ENCODE measurements around the gene MCTP2. TPM values are rescaled to one million over a fixed set of nuclear protein-coding genes. Genes with fewer than 3 reads are reported as not detected.
A peak's percentile ranks its signal among the peaks of the same experiment; 100 is the strongest.

MCTP2 gene
- total RNA-seq, 1 donor from 2014 or later = 93.2 TPM

DNA sequence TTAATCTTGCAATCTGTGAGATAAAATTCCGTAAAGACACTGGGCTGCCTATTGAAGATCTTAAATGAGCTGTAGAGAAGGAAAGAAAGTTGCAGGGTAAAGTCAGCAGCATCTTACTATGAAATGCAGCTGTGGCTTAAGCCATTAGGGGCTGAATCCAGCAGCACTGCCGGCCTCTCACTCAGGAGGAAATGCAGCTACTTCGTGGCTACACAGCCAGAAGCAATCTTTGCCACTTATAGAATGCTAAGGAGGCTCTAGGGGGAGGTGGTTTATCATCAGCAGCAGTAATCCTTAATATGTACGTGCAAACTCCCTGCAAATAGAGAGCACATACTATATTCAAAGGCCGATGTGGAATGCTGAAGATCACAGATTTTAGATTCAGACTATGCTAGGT is 19.1 kb upstream of the MCTP2 start:
- Mint-ChIP-seq H3K4me3 (no peak overlapping the region), H3K9me3 (peaks cover 43% of the 10 kb centered on the region), H3K27ac (no peak overlapping the region), H3K36me3 (ENCODE audit: low read depth) (peaks cover 16% of the 10 kb centered on the region), H3K4me1 (ENCODE audit: low read depth) (peaks cover 28% of the 10 kb centered on the region), H3K27me3 (ENCODE audit: insufficient read depth) (peaks cover 12% of the 10 kb centered on the region)
- no peak for DNase-seq (ENCODE audit: low spot score)
- intact Hi-C loops (cut with micrococcal nuclease) = no loop called here

DNA sequence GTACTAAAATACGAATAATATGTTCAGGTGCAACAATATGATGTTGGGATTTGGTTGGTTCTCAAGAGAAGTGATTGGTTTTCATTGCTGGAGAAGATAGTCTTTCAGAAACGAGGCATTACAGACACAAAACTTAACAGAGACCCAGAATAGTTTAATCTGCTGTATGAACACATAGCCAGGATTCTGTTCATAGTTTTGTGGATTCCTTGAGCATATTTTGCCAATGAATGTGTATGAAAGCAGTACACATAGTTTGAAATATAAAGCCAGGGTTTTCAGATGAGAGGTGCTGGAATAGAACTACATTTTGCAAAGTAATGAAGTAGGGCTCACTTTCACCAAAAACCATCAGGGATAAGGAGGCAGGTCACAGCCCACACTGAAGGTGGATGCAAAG is 5.7 kb upstream of the MCTP2 start:
- Mint-ChIP-seq H3K4me3 (no peak overlapping the region), H3K27ac (no peak overlapping the region), H3K27me3 (ENCODE audit: insufficient read depth) (peaks cover 2% of the 10 kb centered on the region), H3K4me1 (ENCODE audit: low read depth) (peaks cover 69% of the 10 kb centered on the region), H3K9me3 (peaks cover 8% of the 10 kb centered on the region), H3K36me3 (ENCODE audit: low read depth) (peaks cover 8% of the 10 kb centered on the region)
- DNase-seq (ENCODE audit: low spot score) = no peak
- intact Hi-C loops (cut with micrococcal nuclease) = no loop called here

DNA sequence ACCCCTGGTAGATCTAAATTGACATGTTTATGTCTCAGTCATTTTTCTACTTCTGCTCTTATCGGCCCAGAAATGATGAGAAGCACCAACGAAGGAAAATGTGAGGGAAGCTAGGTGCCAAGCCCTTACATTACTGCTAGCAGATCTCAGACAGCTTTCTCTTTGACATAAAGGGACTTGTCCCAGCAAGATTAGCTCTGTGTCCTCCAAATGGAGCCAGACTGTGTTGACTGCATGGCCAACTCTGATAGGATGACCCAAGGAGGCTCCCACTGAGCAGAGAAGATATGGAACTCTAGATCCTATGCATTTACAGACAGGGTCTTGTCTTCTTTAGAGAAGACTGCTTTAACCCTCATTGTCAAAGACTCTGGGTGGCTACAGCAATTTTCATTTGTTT is 2.8 kb upstream of the MCTP2 start:
- Mint-ChIP-seq H3K9me3 (peaks cover 1% of the 10 kb centered on the region), H3K27ac (peak overlapping the region; percentile 12), H3K36me3 (ENCODE audit: low read depth) (peaks cover 17% of the 10 kb centered on the region), H3K4me3 (no peak overlapping the region), H3K4me1 (ENCODE audit: low read depth) (peaks cover 73% of the 10 kb centered on the region), H3K27me3 (ENCODE audit: insufficient read depth) (peaks cover under 1% of the 10 kb centered on the region)
- intact Hi-C loops (cut with micrococcal nuclease) = loop anchor here (1.0 to 2.0 kb wide), 4 partner anchors 44 to 356 kb away; no protein-coding TSS in a partner anchor
- DNase-seq (ENCODE audit: low spot score) = no peak

DNA sequence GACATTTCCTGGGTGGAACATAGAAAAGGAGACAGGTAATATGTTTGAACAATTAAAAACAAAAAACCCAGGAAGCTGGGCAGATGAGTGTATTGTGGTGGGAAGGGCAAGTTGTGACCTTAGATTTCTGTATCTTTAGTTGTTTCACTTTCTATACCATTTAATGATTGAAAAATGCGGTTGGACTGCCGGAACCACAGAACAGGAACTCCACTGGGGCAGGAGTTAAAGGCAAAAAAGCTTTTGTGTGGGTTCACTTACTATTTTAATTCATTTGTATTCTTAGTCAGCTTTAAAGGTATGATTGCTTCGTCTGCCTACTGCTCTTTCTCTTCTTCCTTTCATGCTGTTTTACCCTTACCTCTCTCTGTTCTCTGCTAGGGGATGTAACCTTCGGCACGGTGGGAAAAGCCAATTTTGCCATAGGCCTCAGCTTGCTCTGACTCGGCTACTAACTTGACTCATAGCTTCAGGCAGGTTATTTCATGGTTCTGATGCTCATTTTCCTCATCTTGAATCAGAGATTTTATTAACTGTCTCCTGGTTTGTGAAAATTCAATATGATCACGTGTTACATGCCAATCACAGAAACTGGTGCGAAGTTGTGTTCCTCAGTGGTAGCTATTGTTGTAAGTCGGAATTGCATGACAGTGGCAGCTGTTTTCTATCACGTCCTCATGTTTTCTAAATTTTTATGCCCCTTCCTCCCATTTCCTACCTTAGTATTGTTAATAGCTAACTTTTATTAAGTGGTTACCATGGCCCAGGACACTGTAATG is 1.6 kb upstream of the MCTP2 start:
- Mint-ChIP-seq H3K36me3 (ENCODE audit: low read depth) (peaks cover 25% of the 10 kb centered on the region), H3K27me3 (ENCODE audit: insufficient read depth) (no peaks in the 10 kb centered on the region), H3K4me1 (ENCODE audit: low read depth) (peaks cover 85% of the 10 kb centered on the region), H3K4me3 (peak overlapping the region; percentile 88), H3K27ac (peak overlapping the region; percentile 99), H3K9me3 (no peaks in the 10 kb centered on the region)
- intact Hi-C loops (cut with micrococcal nuclease) = loop anchor here (1.0 to 5.0 kb wide), 6 partner anchors 23 to 1327 kb away; partner anchors contain the start of gene CHD2
- peak; percentile 69 for DNase-seq (ENCODE audit: low spot score)

DNA sequence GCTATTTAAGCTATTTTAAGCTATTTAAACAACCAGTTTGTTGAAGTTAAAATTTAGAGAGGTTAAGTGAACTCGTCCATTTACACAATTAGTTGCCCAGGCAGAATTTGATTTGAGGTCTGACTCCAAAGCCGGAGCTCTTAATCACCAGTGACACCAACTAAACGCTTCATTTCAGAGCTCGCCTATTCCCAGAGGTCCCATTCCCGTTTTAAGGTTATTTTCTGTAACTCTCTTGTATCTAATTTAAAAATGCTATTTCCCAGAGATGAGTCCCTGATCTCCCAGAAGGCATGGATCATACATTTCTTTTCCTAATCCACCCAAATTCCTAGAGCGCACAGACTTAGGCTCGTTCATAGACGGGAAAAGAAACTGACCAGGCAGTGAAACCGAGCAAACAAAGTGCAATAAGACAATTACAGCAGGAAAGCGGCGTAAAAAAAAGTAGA is 904 bp upstream of the MCTP2 start:
- peak overlapping the region; percentile 88 for H3K4me3 Mint-ChIP-seq
- no peaks in the 10 kb centered on the region for H3K9me3 Mint-ChIP-seq
- H3K36me3 Mint-ChIP-seq (ENCODE audit: low read depth) = peaks cover 29% of the 10 kb centered on the region
- peak overlapping the region; percentile 99 for H3K27ac Mint-ChIP-seq
- DNase-seq (ENCODE audit: low spot score) = no peak
- intact Hi-C loops (cut with micrococcal nuclease) = loop anchor here (2.0 to 5.0 kb wide), 2 partner anchors 22 to 1328 kb away; partner anchors contain the start of gene CHD2
- H3K4me1 Mint-ChIP-seq (ENCODE audit: low read depth) = peaks cover 87% of the 10 kb centered on the region
- H3K27me3 Mint-ChIP-seq (ENCODE audit: insufficient read depth) = no peaks in the 10 kb centered on the region

DNA sequence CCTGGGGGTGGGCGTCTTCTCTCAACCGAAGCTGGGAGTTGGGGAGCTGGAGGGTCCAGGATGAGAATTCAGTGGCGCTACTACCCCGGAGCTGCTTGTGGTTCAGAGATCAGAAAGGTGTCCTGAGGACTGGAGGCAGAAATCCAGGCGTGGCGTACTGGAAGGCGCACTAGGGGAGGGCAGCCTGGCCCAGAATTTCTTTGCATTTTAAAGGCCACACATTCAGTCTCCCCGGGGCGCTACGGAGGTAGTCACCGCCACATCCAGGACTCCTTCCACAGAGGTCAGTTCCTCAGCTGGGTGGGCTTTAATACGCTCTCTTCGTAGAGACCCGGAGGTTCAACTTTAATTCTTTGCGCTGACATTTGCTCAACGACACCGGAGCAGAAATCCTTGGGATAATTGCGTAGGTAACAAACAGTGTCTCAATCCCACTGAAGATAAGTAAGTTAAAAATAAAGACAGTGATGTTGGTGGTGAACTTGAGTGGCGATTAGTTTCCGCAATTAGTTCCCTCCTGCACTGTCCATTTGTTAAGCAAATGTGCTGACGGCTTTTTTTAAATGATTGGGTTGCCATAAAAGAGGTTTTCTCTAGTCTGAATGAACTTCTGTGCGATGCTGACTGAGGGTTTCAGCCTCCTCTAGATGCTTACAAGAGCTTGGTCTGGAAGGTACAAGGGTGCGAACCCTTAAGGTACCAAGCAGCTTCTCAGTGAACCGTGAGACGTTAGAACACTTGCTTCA is 535 bp downstream of the MCTP2 start:
- intact Hi-C loops (cut with micrococcal nuclease) = loop anchor here (1.0 to 5.0 kb wide), 6 partner anchors 21 to 1330 kb away; partner anchors contain the start of gene CHD2
- no peak for DNase-seq (ENCODE audit: low spot score)
- peak overlapping the region; percentile 74 for H3K27ac Mint-ChIP-seq
- peaks cover 42% of the 10 kb centered on the region for H3K36me3 Mint-ChIP-seq (ENCODE audit: low read depth)
- no peaks in the 10 kb centered on the region for H3K9me3 Mint-ChIP-seq
- H3K27me3 Mint-ChIP-seq (ENCODE audit: insufficient read depth) = no peaks in the 10 kb centered on the region
- peak overlapping the region; percentile 88 for H3K4me3 Mint-ChIP-seq
- H3K4me1 Mint-ChIP-seq (ENCODE audit: low read depth) = peaks cover 89% of the 10 kb centered on the region

DNA sequence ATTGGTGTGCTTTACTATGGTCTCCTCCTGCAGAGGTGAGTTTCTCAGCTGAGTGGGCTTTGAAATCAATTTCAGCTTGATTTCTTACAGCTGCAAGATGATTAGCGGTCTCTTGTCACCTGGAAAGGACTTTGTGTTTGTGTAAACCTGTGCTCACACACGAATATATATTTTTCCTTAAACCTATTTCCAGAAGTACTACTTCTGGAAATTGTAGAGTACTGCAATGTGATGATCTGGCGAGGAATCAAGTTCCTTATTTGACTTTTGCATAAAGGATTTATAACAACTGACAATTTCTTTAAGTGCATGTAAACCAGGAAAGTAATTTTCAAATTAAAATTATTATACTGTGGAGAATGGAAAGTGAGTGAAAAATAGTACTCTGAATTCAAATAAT is 2.1 kb downstream of the MCTP2 start:
- H3K27me3 Mint-ChIP-seq (ENCODE audit: insufficient read depth) = no peaks in the 10 kb centered on the region
- H3K4me3 Mint-ChIP-seq = peak overlapping the region; percentile 88
- intact Hi-C loops (cut with micrococcal nuclease) = loop anchor here (5.0 kb wide), 1 partner anchor 1331 kb away; the partner anchor contains the start of gene CHD2
- peak overlapping the region; percentile 79 for H3K27ac Mint-ChIP-seq
- no peaks in the 10 kb centered on the region for H3K9me3 Mint-ChIP-seq
- no peak for DNase-seq (ENCODE audit: low spot score)
- H3K4me1 Mint-ChIP-seq (ENCODE audit: low read depth) = peaks cover 87% of the 10 kb centered on the region
- peaks cover 49% of the 10 kb centered on the region for H3K36me3 Mint-ChIP-seq (ENCODE audit: low read depth)

DNA sequence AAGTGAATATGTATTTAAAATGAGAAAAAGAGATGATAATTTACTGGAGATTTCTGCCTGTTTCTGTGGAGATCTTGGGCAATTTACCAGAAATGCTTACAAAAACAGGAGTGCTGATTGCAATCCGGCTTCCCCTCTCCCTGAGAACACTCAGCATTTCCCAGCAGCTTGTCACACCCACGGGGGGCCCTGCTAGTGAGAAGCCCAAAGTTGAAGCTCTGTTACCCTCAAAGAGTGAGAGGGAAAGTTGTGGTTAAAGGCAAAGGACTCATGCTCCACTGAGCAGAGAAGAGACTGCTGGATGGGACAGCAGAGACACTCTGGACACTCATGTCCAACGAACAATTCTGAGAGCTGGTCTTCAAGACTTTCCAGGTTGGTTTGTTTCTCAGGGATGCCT is 2.9 kb downstream of the MCTP2 start:
- peak overlapping the region; percentile 79 for H3K27ac Mint-ChIP-seq
- H3K27me3 Mint-ChIP-seq (ENCODE audit: insufficient read depth) = no peaks in the 10 kb centered on the region
- DNase-seq (ENCODE audit: low spot score) = no peak
- peaks cover 85% of the 10 kb centered on the region for H3K4me1 Mint-ChIP-seq (ENCODE audit: low read depth)
- intact Hi-C loops (cut with micrococcal nuclease) = loop anchor here (5.0 kb wide), 1 partner anchor 1332 kb away; the partner anchor contains the start of gene CHD2
- no peaks in the 10 kb centered on the region for H3K9me3 Mint-ChIP-seq
- H3K36me3 Mint-ChIP-seq (ENCODE audit: low read depth) = peaks cover 53% of the 10 kb centered on the region
- H3K4me3 Mint-ChIP-seq = peak overlapping the region; percentile 88

DNA sequence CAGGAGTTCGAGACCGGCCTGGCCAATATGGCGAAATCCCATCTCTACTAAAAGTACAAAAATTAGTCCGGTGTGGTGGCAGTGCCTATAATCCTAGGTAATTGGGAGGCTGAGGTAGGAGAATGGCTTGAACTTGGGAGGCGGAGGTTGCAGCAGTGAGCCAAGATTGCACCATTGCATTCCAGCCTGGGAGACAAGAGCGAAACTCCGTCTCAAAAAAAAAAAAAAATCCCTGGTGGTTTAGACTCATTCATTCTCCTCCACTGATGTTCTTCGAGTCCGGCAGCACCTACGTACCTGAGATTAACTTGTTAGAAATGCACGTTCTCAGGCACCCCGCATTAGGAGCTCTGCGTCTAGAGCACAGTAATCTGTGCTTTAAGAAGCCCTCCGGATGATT is 3.7 kb downstream of the MCTP2 start:
- no peaks in the 10 kb centered on the region for H3K9me3 Mint-ChIP-seq
- intact Hi-C loops (cut with micrococcal nuclease) = no loop called here
- no peaks in the 10 kb centered on the region for H3K27me3 Mint-ChIP-seq (ENCODE audit: insufficient read depth)
- H3K36me3 Mint-ChIP-seq (ENCODE audit: low read depth) = peaks cover 57% of the 10 kb centered on the region
- DNase-seq (ENCODE audit: low spot score) = no peak
- H3K4me1 Mint-ChIP-seq (ENCODE audit: low read depth) = peaks cover 85% of the 10 kb centered on the region
- peak overlapping the region; percentile 88 for H3K4me3 Mint-ChIP-seq
- no peak overlapping the region for H3K27ac Mint-ChIP-seq

DNA sequence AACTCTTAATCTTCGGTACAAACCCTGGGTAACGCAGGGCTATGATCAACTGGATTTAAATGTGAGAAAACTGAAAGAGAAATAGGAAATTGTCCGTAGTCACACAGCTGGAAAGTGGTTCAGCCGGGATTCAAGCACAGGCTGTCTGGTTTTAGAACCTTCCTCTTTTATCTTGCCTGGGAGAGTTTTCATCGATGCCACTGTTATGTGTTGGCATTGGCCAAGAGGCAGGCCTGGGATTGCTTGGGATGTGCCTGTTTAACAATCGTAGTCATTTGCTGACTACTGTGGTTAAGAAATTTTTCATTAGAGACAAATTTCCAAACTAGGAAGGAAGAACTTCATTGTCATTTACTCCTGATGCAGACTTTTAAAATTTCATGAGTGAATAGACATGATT is 4.3 kb downstream of the MCTP2 start:
- Mint-ChIP-seq H3K4me3 (peak overlapping the region; percentile 40), H3K9me3 (no peaks in the 10 kb centered on the region), H3K27ac (no peak overlapping the region), H3K27me3 (ENCODE audit: insufficient read depth) (no peaks in the 10 kb centered on the region), H3K36me3 (ENCODE audit: low read depth) (peaks cover 60% of the 10 kb centered on the region), H3K4me1 (ENCODE audit: low read depth) (peaks cover 85% of the 10 kb centered on the region)
- no peak for DNase-seq (ENCODE audit: low spot score)
- intact Hi-C loops (cut with micrococcal nuclease) = no loop called here

DNA sequence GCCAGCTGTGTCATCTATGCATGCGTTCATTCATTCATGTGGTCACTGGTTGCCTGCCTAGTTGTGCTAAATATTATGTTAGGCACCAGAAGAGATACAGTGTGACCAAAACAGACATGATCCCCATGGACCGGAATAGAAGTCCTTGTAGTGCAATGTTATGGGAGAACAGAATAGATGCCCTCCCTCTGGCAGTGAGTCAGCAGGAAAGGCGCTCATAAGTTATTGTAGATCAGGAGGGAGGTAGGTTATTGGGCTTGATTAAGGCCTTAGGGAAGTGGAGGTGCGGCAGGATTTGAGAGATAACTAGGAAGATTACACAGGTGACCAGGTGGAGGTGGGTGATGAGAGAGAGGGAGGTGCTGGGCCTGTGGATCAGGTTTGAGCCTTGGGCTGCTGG is 5.2 kb downstream of the MCTP2 start:
- Mint-ChIP-seq H3K27ac (peak overlapping the region; percentile 63), H3K4me1 (ENCODE audit: low read depth) (peaks cover 90% of the 10 kb centered on the region)

DNA sequence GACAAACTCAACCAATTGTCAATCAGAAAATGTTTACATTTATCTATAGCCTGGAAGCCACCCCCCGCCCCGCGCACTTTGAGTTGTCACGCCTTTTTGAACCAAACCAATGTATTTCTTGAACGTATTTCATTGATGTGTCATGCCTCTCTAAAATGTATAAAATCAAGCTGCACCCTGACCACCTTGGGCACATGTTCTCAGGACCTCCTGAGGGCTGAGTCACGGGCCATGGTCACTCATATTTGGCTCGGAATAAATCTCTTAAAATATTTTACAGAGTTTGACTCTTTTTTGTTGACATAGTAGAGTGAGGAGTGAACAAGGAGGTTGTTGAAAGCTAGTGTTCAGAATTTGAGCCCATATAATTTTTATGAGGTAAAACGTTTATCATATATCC is 6.5 kb downstream of the MCTP2 start:
- Mint-ChIP-seq H3K9me3 (no peaks in the 10 kb centered on the region), H3K36me3 (ENCODE audit: low read depth) (peaks cover 60% of the 10 kb centered on the region), H3K27me3 (ENCODE audit: insufficient read depth) (no peaks in the 10 kb centered on the region), H3K4me1 (ENCODE audit: low read depth) (peaks cover 92% of the 10 kb centered on the region), H3K4me3 (peak overlapping the region; percentile 51), H3K27ac (peak overlapping the region; percentile 63)
- intact Hi-C loops (cut with micrococcal nuclease) = no loop called here
- no peak for DNase-seq (ENCODE audit: low spot score)

More for the DNA sequence above, 5.2 kb downstream of the MCTP2 start:
- H3K4me3 Mint-ChIP-seq = peak overlapping the region; percentile 23
- peaks cover 64% of the 10 kb centered on the region for H3K36me3 Mint-ChIP-seq (ENCODE audit: low read depth)
- no peak for DNase-seq (ENCODE audit: low spot score)
- no peaks in the 10 kb centered on the region for H3K27me3 Mint-ChIP-seq (ENCODE audit: insufficient read depth)
- H3K9me3 Mint-ChIP-seq = no peaks in the 10 kb centered on the region
- intact Hi-C loops (cut with micrococcal nuclease) = no loop called here
